ENCODE data around the gene SLC26A9. TPM values are rescaled to one million over a fixed set of nuclear protein-coding genes. Genes with fewer than 3 reads are reported as not detected.
A peak's percentile ranks its signal among the peaks of the same experiment; 100 is the strongest.

SLC26A9 gene
- total and polyA plus RNA-seq, 9 of the 15 experiments (the other 6 are each of a cell fraction or from before 2014, with no cell fraction given), result 0.03 TPM; not detected in 8

- Histone ChIP-seq H3K79me2 (ENCODE audit: control insufficient read depth, insufficient read depth, low read length) (no peaks in the 10 kb centered on the region), H3K4me1 (replicated peaks in 1 of 2; ENCODE audit: control insufficient read depth in 2 of 2, insufficient read depth in 2 of 2, low read length in 2 of 2) (no peaks in the 10 kb centered on the region), H3K27me3 (ENCODE audit: control insufficient read depth in 2 of 2, insufficient read depth in 2 of 2, low read length in 2 of 2) (peaks cover 13 to 78% of the 10 kb centered on the region in 2 experiments), H3K4me2 (ENCODE audit: insufficient read depth, low read length) (no peak overlapping the region), H2AFZ (ENCODE audit: low read depth, low read length) (no peak overlapping the region), H3K9ac (ENCODE audit: insufficient read depth in 1 of 2, low read depth in 2 of 2, low read length in 2 of 2) (no peak overlapping the region), H3K27ac (ENCODE audit: extremely low read depth, low read depth, low read length) (no peak overlapping the region), H3K4me3 (no peak overlapping the region), H3K36me3 (ENCODE audit: control insufficient read depth, insufficient read depth, low read length) (no peaks in the 10 kb centered on the region), H3K9me3 (replicated peaks; ENCODE audit: control insufficient read depth, insufficient read depth, low read depth, low read length) (no peaks in the 10 kb centered on the region), H3K9me1 (ENCODE audit: control insufficient read depth, insufficient read depth, low read length) (no peaks in the 10 kb centered on the region), H4K20me1 (replicated peaks; ENCODE audit: control insufficient read depth, insufficient read depth, low read length) (peaks cover 17% of the 10 kb centered on the region)
- FAIRE-seq (no peak), DNase-seq (ENCODE audit: extremely low read depth in 1 of 4, low spot score in 3 of 4) (no peak), ATAC-seq (no peak)
- in situ Hi-C loops (cut with MboI), result no loop called here
- TF ChIP-seq RBM25 (IDR thresholded peaks at IDR 0.05; ENCODE audit: low read depth, low read length, severe bottlenecking) (peak; percentile 74), NR2C1 (IDR thresholded peaks at IDR 0.05) (no peak), NR2C1 (tag; IDR thresholded peaks at IDR 0.05) (no peak), ZFP36 (IDR thresholded peaks at IDR 0.05; ENCODE audit: low read depth, low read length, partially characterized antibody) (peak; percentile 71)
- intact Hi-C loops (cut with micrococcal nuclease), result no loop called here
- WGBS (ENCODE audit: insufficient coverage, low coverage, missing lambda C conversion rate), result 1% methylated on average over 4 of the region's 4 CpGs
- CTCF ChIA-PET (ENCODE audit: low intra/inter-chr PET ratio), result no interaction called here
- POLR2A ChIA-PET, result interaction anchor here (0.6 to 2.2 kb wide), 2 partner anchors 10 to 11 kb away, joined by 3 to 5 read pairs; no protein-coding TSS in a partner anchor
- no TSS peak for BruUV-seq (replicated peaks)
These were observed 16.5 kb upstream of the SLC26A9 start for GRCh38 chr1:205959789-205960188.

- in situ Hi-C loops (cut with MboI), result no loop called here
- ATAC-seq (no peak), DNase-seq (ENCODE audit: extremely low read depth in 1 of 4, low spot score in 3 of 4) (no peak), FAIRE-seq (no peak)
- no peak overlapping the region for H3K9ac ChIP-seq (ENCODE audit: insufficient read depth in 1 of 2, low read depth in 2 of 2, low read length in 2 of 2)
- TF ChIP-seq ZNF512 (tag; IDR thresholded peaks at IDR 0.05), result peak; percentile 54; the same call in 1 of the 2 replicates
- no peak for TF ChIP-seq MTA3 (IDR thresholded peaks at IDR 0.05; ENCODE audit: borderline replicate concordance)
- TF ChIP-seq LARP7 (IDR thresholded peaks at IDR 0.05), result no peak
- no peak for TF ChIP-seq PCBP2 (IDR thresholded peaks at IDR 0.05; ENCODE audit: low read depth, low read length, poor library complexity, severe bottlenecking)
- no peak for TF ChIP-seq FOS (IDR thresholded peaks at IDR 0.05; ENCODE audit: extremely low read depth, insufficient read length)
- peak; percentile 89 for TF ChIP-seq DACH1 (IDR thresholded peaks at IDR 0.05; ENCODE audit: partially characterized antibody)
- no peak for TF ChIP-seq TCF3 (CRISPR knock-in tag; IDR thresholded peaks at IDR 0.05)
- no peak for TF ChIP-seq HMGN3 (IDR thresholded peaks at IDR 0.05; ENCODE audit: borderline replicate concordance, extremely low read depth, insufficient read length, low read depth, low read length)
- no peak for TF ChIP-seq ELK3 (CRISPR knock-in tag; IDR thresholded peaks at IDR 0.05)
- no peak overlapping the region for H2AFZ ChIP-seq (ENCODE audit: low read depth, low read length)
- ChIA-PET POLR2A (no interaction called here), CTCF (ENCODE audit: low intra/inter-chr PET ratio) (no interaction called here)
- no peaks in the 10 kb centered on the region for H3K4me1 ChIP-seq (replicated peaks in 1 of 2; ENCODE audit: control insufficient read depth in 2 of 2, insufficient read depth in 2 of 2, low read length in 2 of 2)
- H3K36me3 ChIP-seq (ENCODE audit: control insufficient read depth, insufficient read depth, low read length), result no peaks in the 10 kb centered on the region
- no peak overlapping the region for H3K4me3 ChIP-seq
- no TSS peak for BruUV-seq (replicated peaks)
- no peak overlapping the region for H3K27ac ChIP-seq (ENCODE audit: extremely low read depth, low read depth, low read length)
- intact Hi-C loops (cut with micrococcal nuclease), result no loop called here
- H3K4me2 ChIP-seq (ENCODE audit: insufficient read depth, low read length), result no peak overlapping the region
- H3K9me3 ChIP-seq (replicated peaks; ENCODE audit: control insufficient read depth, insufficient read depth, low read depth, low read length), result no peaks in the 10 kb centered on the region
- H3K9me1 ChIP-seq (ENCODE audit: control insufficient read depth, insufficient read depth, low read length), result no peaks in the 10 kb centered on the region
- H4K20me1 ChIP-seq (replicated peaks; ENCODE audit: control insufficient read depth, insufficient read depth, low read length), result peaks cover 8% of the 10 kb centered on the region; the same call in 1 of the 2 replicates
- no peaks in the 10 kb centered on the region for H3K79me2 ChIP-seq (ENCODE audit: control insufficient read depth, insufficient read depth, low read length)
- H3K27me3 ChIP-seq (ENCODE audit: control insufficient read depth in 2 of 2, insufficient read depth in 2 of 2, low read length in 2 of 2), result peaks cover 9 to 49% of the 10 kb centered on the region in 2 experiments; a peak in 3 of 5 replicates
- 0% methylated on average over 1 of the region's 1 CpG for WGBS (ENCODE audit: insufficient coverage, low coverage, missing lambda C conversion rate)
These were observed 12.2 kb upstream of the SLC26A9 start for GRCh38 chr1:205955499-205955898.
